Karpas-422 (cell line): ENCODE data around the gene PAPOLG. TPM values are rescaled to one million over a fixed set of nuclear protein-coding genes. Genes with fewer than 3 reads are reported as not detected.
"Not testable (repeated sequence)": the region's sequence is repeated elsewhere in the genome, so short reads cannot be mapped to it uniquely, and the experiment has no call there.

Experiments
- DNase-seq: peaks from one replicate; pipeline ENCODE4 v3.0.0-alpha.2; 2015
- H2AFZ ChIP-seq: fragments of 200-600 bp; sonication (generic); 2 replicates; pipeline ENCODE4 v1.6.1; 2014; ENCODE audit warnings: antibody characterized with exemption, low read length, mixed read lengths
- H3K27ac ChIP-seq: fragments of 200-600 bp; sonication (generic); 2 replicates; pipeline ENCODE4 v1.5.1; 2014; ENCODE audit warnings: mild to moderate bottlenecking, low read length, moderate library complexity
- H3K27me3 ChIP-seq: fragments of 200-600 bp; sonication (generic); 2 replicates; pipeline ENCODE4 v1.6.1; 2014; ENCODE audit warnings: low read length, mixed read lengths
- H3K36me3 ChIP-seq: fragments of 200-600 bp; sonication (generic); 2 replicates; pipeline ENCODE4 v1.6.1; 2014; ENCODE audit warnings: low read length, mixed read lengths; ENCODE audit not compliant: insufficient read depth
- H3K4me1 ChIP-seq: fragments of 200-600 bp; sonication (generic); 2 replicates; pipeline ENCODE4 v1.6.1; 2014; ENCODE audit warnings: mild to moderate bottlenecking, low read length, mixed read lengths
- H3K4me2 ChIP-seq: fragments of 200-600 bp; sonication (generic); 2 replicates; pipeline ENCODE4 v1.6.1; 2014; ENCODE audit warnings: low read length, low read depth, mild to moderate bottlenecking; ENCODE audit not compliant: poor library complexity, severe bottlenecking
- H3K4me3 ChIP-seq: fragments of 200-600 bp; sonication (generic); 2 replicates; pipeline ENCODE4 v1.5.1; 2014; ENCODE audit warnings: mild to moderate bottlenecking, antibody characterized with exemption, low read length, mixed read lengths
- H3K79me2 ChIP-seq: fragments of 200-600 bp; sonication (generic); 2 replicates; pipeline ENCODE4 v1.6.1; 2014; ENCODE audit warnings: mild to moderate bottlenecking, low read length, mixed read lengths
- H3K9ac ChIP-seq: fragments of 200-600 bp; sonication (generic); 2 replicates; pipeline ENCODE4 v1.6.0; 2014; ENCODE audit warnings: low read length
- H3K9me2 ChIP-seq: fragments of 200-600 bp; sonication (generic), shearing (Covaris generic); replicated peaks from 2 replicates; pipeline ENCODE4 v1.6.0; 2014; ENCODE audit warnings: mild to moderate bottlenecking, low read length, moderate library complexity; ENCODE audit not compliant: insufficient read depth
- H3K9me3 ChIP-seq: fragments of 300-700, 200-600 bp; sonication (generic); 2 replicates; pipeline ENCODE4 v1.6.1; 2014; ENCODE audit warnings: low read length, mixed read lengths
- H4K20me1 ChIP-seq: fragments of 200-600 bp; sonication (generic); 2 replicates; pipeline ENCODE4 v1.6.1; 2014; ENCODE audit warnings: mild to moderate bottlenecking, antibody characterized with exemption, low read length, low read depth; ENCODE audit not compliant: insufficient read depth
- total RNA-seq: library from RNA; depleted of rRNA; stranded (reverse); fragments of >200 nt; shearing (Covaris generic); gene quantifications from 2 replicates; pipeline ENCODE4 v1.2.3, GENCODE V29; 2014; ENCODE audit warnings: low replicate concordance

Gene PAPOLG
- total RNA-seq, 1 experiment from 2014 or later = 41.3 TPM

- H4K20me1 ChIP-seq = no peaks in the 10 kb centered on the region
- no peaks in the 10 kb centered on the region for H3K27me3 ChIP-seq
- H3K4me1 ChIP-seq = peaks cover 15% of the 10 kb centered on the region
- H3K4me3 ChIP-seq = no peak overlapping the region
- H3K36me3 ChIP-seq = peaks cover 2% of the 10 kb centered on the region; the same call in 1 of the 2 replicates
- no peaks in the 10 kb centered on the region for H3K79me2 ChIP-seq
- DNase-seq = no peak
- no peak overlapping the region for H3K9ac ChIP-seq
- H3K9me2 ChIP-seq = no peaks in the 10 kb centered on the region
- H3K27ac ChIP-seq = no peak overlapping the region
- H3K9me3 ChIP-seq = no peaks in the 10 kb centered on the region
- H3K4me2 ChIP-seq = no peak overlapping the region
- H2AFZ ChIP-seq = no peak overlapping the region
Measured at GRCh38 chr2:60808330-60808801, 52.3 kb downstream of the PAPOLG start.

DNA sequence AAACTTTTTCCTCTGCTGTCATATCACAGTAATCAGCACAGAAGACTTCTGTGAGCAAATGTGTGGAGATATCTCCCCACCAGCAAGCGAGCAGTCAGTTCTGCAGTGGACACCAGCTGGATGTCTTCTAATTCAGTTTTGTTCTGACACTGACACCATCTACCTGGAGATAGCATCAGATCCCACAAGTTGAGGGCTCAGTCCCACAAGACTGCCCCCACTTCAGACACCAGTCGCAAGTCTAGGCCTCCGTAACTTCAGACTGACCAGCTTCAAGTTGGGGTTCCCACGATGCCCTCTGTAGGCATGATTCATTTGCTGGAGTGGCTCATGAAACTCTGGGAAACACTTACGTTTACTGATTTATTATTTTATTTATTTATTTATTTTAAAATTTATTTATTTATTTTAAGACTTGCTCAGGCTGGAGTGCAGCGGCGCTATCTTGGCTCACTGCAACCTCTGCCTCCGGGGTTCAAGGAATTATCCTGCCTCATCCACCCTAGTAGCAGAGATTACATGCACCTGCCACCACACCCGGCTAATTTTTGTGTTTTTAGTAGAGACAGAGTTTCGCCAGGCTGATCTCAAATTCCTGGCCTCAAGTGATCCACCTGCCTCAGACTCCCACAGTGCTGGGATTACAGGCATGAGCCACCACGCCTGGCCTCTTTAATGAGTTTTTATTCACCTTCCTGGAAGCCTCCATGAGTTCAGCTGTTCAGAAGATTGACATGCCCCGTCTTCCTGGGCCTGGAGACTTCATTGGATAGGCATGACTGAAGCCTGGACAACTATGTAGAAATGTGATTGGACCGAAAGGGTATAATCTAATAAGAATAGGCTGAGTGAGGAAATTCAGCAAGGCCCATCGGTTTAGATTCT is 55.7 kb downstream of the PAPOLG start:
- no peak overlapping the region for H2AFZ ChIP-seq
- H3K4me1 ChIP-seq = peaks cover 9% of the 10 kb centered on the region
- no peaks in the 10 kb centered on the region for H4K20me1 ChIP-seq
- H3K79me2 ChIP-seq = no peaks in the 10 kb centered on the region
- DNase-seq = no peak
- H3K27ac ChIP-seq = no peak overlapping the region
- H3K9me3 ChIP-seq = no peaks in the 10 kb centered on the region
- H3K4me2 ChIP-seq = no peak overlapping the region
- H3K27me3 ChIP-seq = no peaks in the 10 kb centered on the region
- H3K36me3 ChIP-seq = no peaks in the 10 kb centered on the region
- no peaks in the 10 kb centered on the region for H3K9me2 ChIP-seq
- no peak overlapping the region for H3K4me3 ChIP-seq
- H3K9ac ChIP-seq = no peak overlapping the region

DNA sequence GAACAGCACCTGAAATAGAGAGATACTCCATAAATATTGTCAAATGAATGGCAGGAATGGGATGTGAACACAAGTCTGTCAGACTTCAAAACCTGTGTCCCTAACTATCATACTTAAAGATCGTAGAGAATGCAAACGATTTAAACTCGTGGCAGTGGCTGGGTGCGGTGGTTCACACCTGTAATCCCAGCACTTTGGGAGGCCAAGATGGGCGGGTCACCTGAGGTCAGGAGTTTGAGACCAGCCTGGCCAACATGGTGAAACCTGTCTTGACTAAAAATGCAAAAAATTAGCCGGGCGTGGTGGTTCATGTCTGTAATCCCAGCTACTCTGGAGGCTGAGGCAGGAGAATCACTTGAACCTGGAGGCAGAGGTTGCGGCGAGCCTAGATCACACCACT is 61.1 kb downstream of the PAPOLG start:
- not testable (repeated sequence) for H4K20me1 ChIP-seq, H2AFZ ChIP-seq, H3K27ac ChIP-seq, H3K4me3 ChIP-seq, H3K4me1 ChIP-seq, H3K36me3 ChIP-seq, DNase-seq, H3K9me2 ChIP-seq, H3K27me3 ChIP-seq, H3K4me2 ChIP-seq, H3K9ac ChIP-seq, H3K79me2 ChIP-seq, H3K9me3 ChIP-seq

- no peaks in the 10 kb centered on the region for H3K9me3 ChIP-seq
- H3K79me2 ChIP-seq = no peaks in the 10 kb centered on the region
- H3K4me1 ChIP-seq = no peaks in the 10 kb centered on the region
- H3K27me3 ChIP-seq = no peaks in the 10 kb centered on the region
- H3K9me2 ChIP-seq = no peaks in the 10 kb centered on the region
- no peaks in the 10 kb centered on the region for H3K36me3 ChIP-seq
- no peak overlapping the region for H3K4me3 ChIP-seq
- H4K20me1 ChIP-seq = no peaks in the 10 kb centered on the region
- H3K9ac ChIP-seq = no peak overlapping the region
- no peak overlapping the region for H3K27ac ChIP-seq
- no peak overlapping the region for H2AFZ ChIP-seq
- peak; percentile 67 for DNase-seq
- H3K4me2 ChIP-seq = no peak overlapping the region
Measured at GRCh38 chr2:60818272-60818671, 62.2 kb downstream of the PAPOLG start.

DNA sequence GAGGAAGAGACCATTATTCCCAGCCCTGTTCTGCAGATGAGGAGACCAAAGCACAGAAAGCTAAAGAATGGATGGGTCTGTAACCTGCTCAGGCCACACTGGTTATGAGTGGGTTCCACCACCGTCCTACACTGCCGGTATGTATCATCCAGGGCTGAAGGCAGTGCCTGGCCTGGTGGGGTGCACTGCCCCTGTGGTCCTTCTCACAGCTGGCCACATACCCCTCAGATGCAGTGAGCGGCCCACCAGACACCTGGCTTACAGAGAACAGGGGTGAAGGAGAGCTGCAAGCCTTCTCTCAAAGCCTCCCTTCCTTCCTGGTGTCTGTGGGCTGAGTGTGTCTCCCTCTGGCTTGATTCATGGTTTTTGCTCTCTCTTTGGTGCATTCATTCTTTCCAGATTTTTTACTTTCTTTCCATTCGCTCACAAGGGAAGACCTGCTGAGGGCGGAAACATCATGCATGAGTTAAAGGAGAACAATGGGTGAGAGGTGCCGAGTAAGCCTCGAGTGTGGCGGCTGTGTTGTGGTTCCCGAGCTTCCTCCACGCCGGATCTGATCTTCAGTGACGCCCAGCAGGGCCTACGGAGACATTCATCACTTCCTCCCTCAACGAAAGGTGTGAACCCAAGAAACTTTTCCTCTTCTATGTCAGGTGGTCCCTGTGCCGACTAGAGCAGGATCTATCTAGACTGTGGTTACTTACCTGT is 63.2 kb downstream of the PAPOLG start:
- Histone ChIP-seq H3K9ac (no peak overlapping the region), H3K27ac (no peak overlapping the region), H3K27me3 (no peaks in the 10 kb centered on the region), H4K20me1 (no peaks in the 10 kb centered on the region), H3K4me2 (no peak overlapping the region), H2AFZ (no peak overlapping the region), H3K9me2 (no peaks in the 10 kb centered on the region), H3K79me2 (no peaks in the 10 kb centered on the region), H3K4me3 (no peak overlapping the region), H3K9me3 (no peaks in the 10 kb centered on the region), H3K36me3 (no peaks in the 10 kb centered on the region), H3K4me1 (no peaks in the 10 kb centered on the region)
- no peak for DNase-seq

DNA sequence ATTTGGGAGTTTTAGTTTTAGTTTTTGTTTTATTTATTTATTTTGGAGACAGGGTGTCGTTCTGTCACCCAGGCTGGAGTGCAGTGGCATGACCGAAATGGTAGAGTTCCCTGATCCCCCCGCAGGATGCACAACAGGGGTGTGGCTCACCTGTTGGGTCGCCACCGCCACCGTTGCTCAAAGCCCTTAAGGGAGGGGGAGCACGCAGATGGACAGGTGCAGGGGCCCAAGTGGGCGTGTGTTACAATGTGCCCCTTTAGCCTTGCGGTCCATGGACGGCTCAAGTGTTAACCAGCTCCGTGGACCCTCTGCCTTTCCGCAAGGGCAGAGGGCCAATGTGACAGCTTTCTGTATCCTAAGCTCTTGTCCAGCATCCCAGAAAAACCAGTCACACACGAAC is 63.9 kb downstream of the PAPOLG start:
- Histone ChIP-seq H3K4me3 (no peak overlapping the region), H4K20me1 (no peaks in the 10 kb centered on the region), H2AFZ (no peak overlapping the region), H3K36me3 (no peaks in the 10 kb centered on the region), H3K27me3 (no peaks in the 10 kb centered on the region), H3K9me3 (no peaks in the 10 kb centered on the region), H3K4me2 (no peak overlapping the region), H3K27ac (no peak overlapping the region), H3K4me1 (no peaks in the 10 kb centered on the region), H3K9me2 (no peaks in the 10 kb centered on the region), H3K9ac (no peak overlapping the region), H3K79me2 (no peaks in the 10 kb centered on the region)
- no peak for DNase-seq

DNA sequence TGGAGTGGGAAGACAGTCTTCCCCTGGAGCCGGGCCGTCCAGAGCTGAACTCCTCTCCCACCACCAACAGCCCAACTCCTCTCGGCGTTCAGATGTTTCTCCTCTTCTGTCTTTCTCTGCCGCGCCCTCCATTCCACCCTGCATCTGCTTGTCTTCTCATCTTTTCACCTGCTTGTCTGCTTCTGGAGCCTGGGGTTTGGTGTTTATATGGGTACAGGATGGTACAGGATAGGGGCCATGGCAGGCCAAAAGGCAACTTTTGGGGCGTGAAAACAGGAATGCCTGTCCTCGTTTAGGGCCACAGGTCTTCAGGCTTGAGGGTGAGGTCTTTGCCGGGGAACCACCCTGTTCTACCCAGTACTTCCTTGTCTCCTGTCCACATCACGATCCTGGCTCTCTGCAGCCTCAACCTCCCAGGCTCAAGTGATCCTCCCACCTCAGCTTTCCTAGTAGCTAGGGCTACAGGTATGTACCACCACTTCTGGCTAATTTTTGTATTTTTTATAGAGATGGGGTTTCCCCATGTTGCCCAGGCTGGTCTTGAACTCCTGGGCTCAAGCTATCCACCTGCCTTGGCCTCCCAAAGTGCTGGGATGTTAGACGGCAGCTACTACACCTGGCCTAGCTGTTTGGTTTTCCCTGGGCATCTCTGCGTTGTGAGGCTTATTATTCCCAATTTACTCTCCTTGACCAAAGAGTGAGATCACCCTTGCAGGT is 64.5 kb downstream of the PAPOLG start:
- Histone ChIP-seq H3K27me3 (no peaks in the 10 kb centered on the region), H3K4me1 (no peaks in the 10 kb centered on the region), H3K9me3 (no peaks in the 10 kb centered on the region), H3K27ac (no peak overlapping the region), H3K79me2 (no peaks in the 10 kb centered on the region), H4K20me1 (no peaks in the 10 kb centered on the region), H3K9ac (no peak overlapping the region), H3K4me3 (no peak overlapping the region), H2AFZ (no peak overlapping the region), H3K36me3 (no peaks in the 10 kb centered on the region), H3K9me2 (no peaks in the 10 kb centered on the region), H3K4me2 (no peak overlapping the region)
- no peak for DNase-seq

- H3K4me1 ChIP-seq = no peaks in the 10 kb centered on the region
- no peaks in the 10 kb centered on the region for H4K20me1 ChIP-seq
- H3K27ac ChIP-seq = no peak overlapping the region
- no peaks in the 10 kb centered on the region for H3K27me3 ChIP-seq
- H2AFZ ChIP-seq = no peak overlapping the region
- no peak for DNase-seq
- no peak overlapping the region for H3K4me2 ChIP-seq
- no peaks in the 10 kb centered on the region for H3K79me2 ChIP-seq
- H3K9me2 ChIP-seq = no peaks in the 10 kb centered on the region
- no peaks in the 10 kb centered on the region for H3K36me3 ChIP-seq
- H3K9me3 ChIP-seq = no peaks in the 10 kb centered on the region
- H3K9ac ChIP-seq = no peak overlapping the region
- no peak overlapping the region for H3K4me3 ChIP-seq
Measured at GRCh38 chr2:60821133-60821469, 65.0 kb downstream of the PAPOLG start.
